HepG2 (cell line): ENCODE data around the gene CFAP43. TPM values are rescaled to one million over a fixed set of nuclear protein-coding genes. Genes with fewer than 3 reads are reported as not detected.

ENCODE experiments used
- CHD4 ChIP-seq: fragments of 200-600 bp; sonication (generic); IDR thresholded peaks from 2 replicates; pipeline ENCODE4 v1.7.0; 2017; ENCODE audit warnings: mild to moderate bottlenecking, low read length, borderline replicate concordance
- EED ChIP-seq: sonication (generic); formaldehyde crosslinking; IDR thresholded peaks from 2 replicates; pipeline ENCODE4 v1.5.0; 2020; ENCODE audit warnings: mild to moderate bottlenecking, missing genetic modification reagents
- GFI1 ChIP-seq: sonication (generic); formaldehyde crosslinking; IDR thresholded peaks from 2 replicates; pipeline ENCODE4 v1.5.0; 2020; ENCODE audit warnings: missing genetic modification reagents, mild to moderate bottlenecking, borderline replicate concordance
- KDM1A ChIP-seq: IDR thresholded peaks from 2 replicates; pipeline ENCODE4 v1.6.1; 2016; ENCODE audit warnings: missing compliant biosample characterization
- KMT2B ChIP-seq: IDR thresholded peaks from 2 replicates; pipeline ENCODE4 v1.6.1; 2016; ENCODE audit warnings: missing genetic modification reagents, missing compliant biosample characterization
- SKI ChIP-seq: fragments of 450-650 bp; IDR thresholded peaks from one replicate; pipeline ENCODE4 v1.6.1; 2018; ENCODE audit warnings: mild to moderate bottlenecking; ENCODE audit not compliant: partially characterized antibody
- SMARCE1 ChIP-seq: fragments of 450-650 bp; IDR thresholded peaks from 2 replicates; pipeline ENCODE4 v1.6.1; 2017; ENCODE audit warnings: borderline replicate concordance
- XBP1 ChIP-seq: sonication (generic); formaldehyde crosslinking; IDR thresholded peaks from 2 replicates; pipeline ENCODE4 v1.5.0; 2020; ENCODE audit warnings: missing genetic modification reagents
- ZEB1 ChIP-seq: IDR thresholded peaks from 2 replicates; pipeline ENCODE4 v1.6.1; 2012; ENCODE audit warnings: mild to moderate bottlenecking, low read depth, inconsistent platforms; ENCODE audit not compliant: insufficient replicate concordance
- ZFP41 ChIP-seq: sonication (generic); formaldehyde crosslinking; IDR thresholded peaks from 2 replicates; pipeline ENCODE4 v1.4.0; 2020; ENCODE audit warnings: mild to moderate bottlenecking, missing genetic modification reagents, borderline replicate concordance
- ZNF207 ChIP-seq: fragments of 450-650 bp; IDR thresholded peaks from 2 replicates; pipeline ENCODE4 v1.6.1; 2016; ENCODE audit warnings: antibody characterized with exemption, borderline replicate concordance
- ZNF354B ChIP-seq: sonication (generic); formaldehyde crosslinking; IDR thresholded peaks from 2 replicates; pipeline ENCODE4 v1.8.0; 2022; ENCODE audit warnings: mild to moderate bottlenecking, missing genetic modification reagents
- ZNF432 ChIP-seq: sonication (generic); formaldehyde crosslinking; IDR thresholded peaks from 2 replicates; pipeline ENCODE4 v1.5.0; 2020; ENCODE audit warnings: missing genetic modification reagents, mild to moderate bottlenecking, borderline replicate concordance
- ZNF460 ChIP-seq: sonication (generic); formaldehyde crosslinking; IDR thresholded peaks from 2 replicates; pipeline ENCODE4 v1.5.1; 2020; ENCODE audit warnings: missing genetic modification reagents, mild to moderate bottlenecking, borderline replicate concordance
- ZNF607 ChIP-seq: sonication (generic); formaldehyde crosslinking; IDR thresholded peaks from 2 replicates; pipeline ENCODE4 v1.5.1; 2020; ENCODE audit warnings: missing genetic modification reagents, mild to moderate bottlenecking, borderline replicate concordance
- ZNF660 ChIP-seq: sonication (generic); formaldehyde crosslinking; IDR thresholded peaks from 2 replicates; pipeline ENCODE4 v1.5.1; 2020; ENCODE audit warnings: mild to moderate bottlenecking, low read depth, missing genetic modification reagents, borderline replicate concordance
- ZSCAN20 ChIP-seq: sonication (generic); formaldehyde crosslinking; IDR thresholded peaks from 2 replicates; pipeline ENCODE4 v1.4.0; 2020; ENCODE audit warnings: missing genetic modification reagents, mild to moderate bottlenecking, borderline replicate concordance
- polyA plus RNA-seq, 8 experiments: library from polyadenylated mRNA; depleted of rRNA in 3 of 8; stranded (reverse) in 7 of 8; unstranded in 1 of 8; fragments of >200 nt; fragmentation: Illumina TruSeq in 4 of 8; extraction: Trizol in 4 of 8; gene quantifications; 2 replicates each; pipeline versions ENCODE4 v1.2.1 to v1.2.3, GENCODE V29; 2011 to 2016; ENCODE audit warnings: low read depth in 4 of 8, missing spikeins in 1 of 8, mixed read lengths in 1 of 8; ENCODE audit not compliant: insufficient read depth in 1 of 8
- total RNA-seq, 5 experiments: library from RNA; depleted of rRNA; stranded (reverse); fragments of >200 nt; fragmentation: Illumina TruSeq; extraction: Trizol; gene quantifications; 2 replicates each; pipeline ENCODE4 v1.2.3, GENCODE V29; 2016; ENCODE audit warnings: low read depth in 1 of 5
- TF ChIP-seq, protein P1 (sequence below): sonication (generic); IDR thresholded peaks from 2 replicates; pipeline ENCODE4 v1.6.1; 2016; ENCODE audit warnings: low read depth, borderline replicate concordance
- TF ChIP-seq, protein P2 (sequence below): sonication (generic); formaldehyde crosslinking; IDR thresholded peaks from 2 replicates; pipeline ENCODE4 v1.4.0; 2020; ENCODE audit warnings: mild to moderate bottlenecking, missing genetic modification reagents
- TF ChIP-seq, protein P3 (sequence below): sonication (generic); formaldehyde crosslinking; IDR thresholded peaks from 2 replicates; pipeline ENCODE4 v1.5.0; 2020; ENCODE audit warnings: mild to moderate bottlenecking, missing genetic modification reagents
- TF ChIP-seq, protein P4 (sequence below): IDR thresholded peaks from 2 replicates; pipeline ENCODE4 v1.6.1; 2016; ENCODE audit warnings: missing compliant biosample characterization, missing genetic modification reagents, borderline replicate concordance
- TF ChIP-seq, protein P5 (sequence below): IDR thresholded peaks from 2 replicates; pipeline ENCODE4 v1.6.1; 2016; ENCODE audit warnings: low read depth, missing genetic modification reagents, missing compliant biosample characterization

Gene CFAP43
- total and polyA plus RNA-seq, 2 of the 13 experiments (the other 11 are each of a cell fraction or from before 2014, with no cell fraction given) = 0.24 to 0.38 TPM

DNA sequence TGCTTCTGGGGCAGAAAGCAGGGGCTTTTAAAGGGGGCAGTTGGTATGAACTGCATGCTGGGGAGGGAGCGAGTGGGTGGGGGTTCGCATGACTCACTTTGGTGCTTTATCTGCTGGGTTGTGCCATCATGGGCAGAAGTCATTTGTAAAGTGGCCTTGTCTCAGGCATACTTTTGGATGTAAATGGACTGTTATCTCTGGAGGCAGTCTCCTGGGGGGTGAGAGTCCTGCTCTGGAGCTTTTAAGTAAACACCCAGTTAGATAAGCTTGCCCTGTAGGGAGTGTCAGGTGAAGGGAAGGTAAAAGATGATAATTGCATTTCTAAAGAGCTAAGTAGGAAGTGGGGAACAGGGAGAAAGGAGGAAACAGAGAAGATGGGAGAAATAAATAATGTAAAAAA is 20.9 kb upstream of the CFAP43 start (continued):
- TF ChIP-seq, protein P1, sequence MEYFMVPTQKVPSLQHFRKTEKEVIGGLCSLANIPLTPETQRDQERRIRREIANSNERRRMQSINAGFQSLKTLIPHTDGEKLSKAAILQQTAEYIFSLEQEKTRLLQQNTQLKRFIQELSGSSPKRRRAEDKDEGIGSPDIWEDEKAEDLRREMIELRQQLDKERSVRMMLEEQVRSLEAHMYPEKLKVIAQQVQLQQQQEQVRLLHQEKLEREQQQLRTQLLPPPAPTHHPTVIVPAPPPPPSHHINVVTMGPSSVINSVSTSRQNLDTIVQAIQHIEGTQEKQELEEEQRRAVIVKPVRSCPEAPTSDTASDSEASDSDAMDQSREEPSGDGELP = peak; percentile 58; the same call in 1 of the 2 replicates
- no peak for TF ChIP-seq SMARCE1
- TF ChIP-seq, protein P2, sequence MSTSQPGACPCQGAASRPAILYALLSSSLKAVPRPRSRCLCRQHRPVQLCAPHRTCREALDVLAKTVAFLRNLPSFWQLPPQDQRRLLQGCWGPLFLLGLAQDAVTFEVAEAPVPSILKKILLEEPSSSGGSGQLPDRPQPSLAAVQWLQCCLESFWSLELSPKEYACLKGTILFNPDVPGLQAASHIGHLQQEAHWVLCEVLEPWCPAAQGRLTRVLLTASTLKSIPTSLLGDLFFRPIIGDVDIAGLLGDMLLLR (CRISPR knock-in tag) = no peak
- peak; percentile 46; the same call in 1 of the 2 replicates for TF ChIP-seq ZNF607 (CRISPR knock-in tag)
- TF ChIP-seq XBP1 (CRISPR knock-in tag) = no peak
- no peak for TF ChIP-seq ZNF660 (CRISPR knock-in tag)
- TF ChIP-seq ZFP41 (CRISPR knock-in tag) = no peak
- no peak for TF ChIP-seq ZNF432 (CRISPR knock-in tag)
- TF ChIP-seq ZEB1 = peak; percentile 94
- TF ChIP-seq, protein P3, sequence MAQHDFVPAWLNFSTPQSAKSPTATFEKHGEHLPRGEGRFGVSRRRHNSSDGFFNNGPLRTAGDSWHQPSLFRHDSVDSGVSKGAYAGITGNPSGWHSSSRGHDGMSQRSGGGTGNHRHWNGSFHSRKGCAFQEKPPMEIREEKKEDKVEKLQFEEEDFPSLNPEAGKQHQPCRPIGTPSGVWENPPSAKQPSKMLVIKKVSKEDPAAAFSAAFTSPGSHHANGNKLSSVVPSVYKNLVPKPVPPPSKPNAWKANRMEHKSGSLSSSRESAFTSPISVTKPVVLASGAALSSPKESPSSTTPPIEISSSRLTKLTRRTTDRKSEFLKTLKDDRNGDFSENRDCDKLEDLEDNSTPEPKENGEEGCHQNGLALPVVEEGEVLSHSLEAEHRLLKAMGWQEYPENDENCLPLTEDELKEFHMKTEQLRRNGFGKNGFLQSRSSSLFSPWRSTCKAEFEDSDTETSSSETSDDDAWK = no peak
- TF ChIP-seq ZNF460 (CRISPR knock-in tag) = no peak
- peak; percentile 30; the same call in 1 of the 2 replicates for TF ChIP-seq KDM1A
- TF ChIP-seq GFI1 (CRISPR knock-in tag) = peak; percentile 75; the same call in 1 of the 2 replicates
- no peak for TF ChIP-seq EED (CRISPR knock-in tag)
- TF ChIP-seq ZNF354B (CRISPR knock-in tag) = no peak
- TF ChIP-seq KMT2B = no peak
- TF ChIP-seq, protein P4, sequence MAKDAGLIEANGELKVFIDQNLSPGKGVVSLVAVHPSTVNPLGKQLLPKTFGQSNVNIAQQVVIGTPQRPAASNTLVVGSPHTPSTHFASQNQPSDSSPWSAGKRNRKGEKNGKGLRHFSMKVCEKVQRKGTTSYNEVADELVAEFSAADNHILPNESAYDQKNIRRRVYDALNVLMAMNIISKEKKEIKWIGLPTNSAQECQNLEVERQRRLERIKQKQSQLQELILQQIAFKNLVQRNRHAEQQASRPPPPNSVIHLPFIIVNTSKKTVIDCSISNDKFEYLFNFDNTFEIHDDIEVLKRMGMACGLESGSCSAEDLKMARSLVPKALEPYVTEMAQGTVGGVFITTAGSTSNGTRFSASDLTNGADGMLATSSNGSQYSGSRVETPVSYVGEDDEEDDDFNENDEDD = peak; percentile 24; the same call in 1 of the 2 replicates
- no peak for TF ChIP-seq ZSCAN20
- TF ChIP-seq, protein P5, sequence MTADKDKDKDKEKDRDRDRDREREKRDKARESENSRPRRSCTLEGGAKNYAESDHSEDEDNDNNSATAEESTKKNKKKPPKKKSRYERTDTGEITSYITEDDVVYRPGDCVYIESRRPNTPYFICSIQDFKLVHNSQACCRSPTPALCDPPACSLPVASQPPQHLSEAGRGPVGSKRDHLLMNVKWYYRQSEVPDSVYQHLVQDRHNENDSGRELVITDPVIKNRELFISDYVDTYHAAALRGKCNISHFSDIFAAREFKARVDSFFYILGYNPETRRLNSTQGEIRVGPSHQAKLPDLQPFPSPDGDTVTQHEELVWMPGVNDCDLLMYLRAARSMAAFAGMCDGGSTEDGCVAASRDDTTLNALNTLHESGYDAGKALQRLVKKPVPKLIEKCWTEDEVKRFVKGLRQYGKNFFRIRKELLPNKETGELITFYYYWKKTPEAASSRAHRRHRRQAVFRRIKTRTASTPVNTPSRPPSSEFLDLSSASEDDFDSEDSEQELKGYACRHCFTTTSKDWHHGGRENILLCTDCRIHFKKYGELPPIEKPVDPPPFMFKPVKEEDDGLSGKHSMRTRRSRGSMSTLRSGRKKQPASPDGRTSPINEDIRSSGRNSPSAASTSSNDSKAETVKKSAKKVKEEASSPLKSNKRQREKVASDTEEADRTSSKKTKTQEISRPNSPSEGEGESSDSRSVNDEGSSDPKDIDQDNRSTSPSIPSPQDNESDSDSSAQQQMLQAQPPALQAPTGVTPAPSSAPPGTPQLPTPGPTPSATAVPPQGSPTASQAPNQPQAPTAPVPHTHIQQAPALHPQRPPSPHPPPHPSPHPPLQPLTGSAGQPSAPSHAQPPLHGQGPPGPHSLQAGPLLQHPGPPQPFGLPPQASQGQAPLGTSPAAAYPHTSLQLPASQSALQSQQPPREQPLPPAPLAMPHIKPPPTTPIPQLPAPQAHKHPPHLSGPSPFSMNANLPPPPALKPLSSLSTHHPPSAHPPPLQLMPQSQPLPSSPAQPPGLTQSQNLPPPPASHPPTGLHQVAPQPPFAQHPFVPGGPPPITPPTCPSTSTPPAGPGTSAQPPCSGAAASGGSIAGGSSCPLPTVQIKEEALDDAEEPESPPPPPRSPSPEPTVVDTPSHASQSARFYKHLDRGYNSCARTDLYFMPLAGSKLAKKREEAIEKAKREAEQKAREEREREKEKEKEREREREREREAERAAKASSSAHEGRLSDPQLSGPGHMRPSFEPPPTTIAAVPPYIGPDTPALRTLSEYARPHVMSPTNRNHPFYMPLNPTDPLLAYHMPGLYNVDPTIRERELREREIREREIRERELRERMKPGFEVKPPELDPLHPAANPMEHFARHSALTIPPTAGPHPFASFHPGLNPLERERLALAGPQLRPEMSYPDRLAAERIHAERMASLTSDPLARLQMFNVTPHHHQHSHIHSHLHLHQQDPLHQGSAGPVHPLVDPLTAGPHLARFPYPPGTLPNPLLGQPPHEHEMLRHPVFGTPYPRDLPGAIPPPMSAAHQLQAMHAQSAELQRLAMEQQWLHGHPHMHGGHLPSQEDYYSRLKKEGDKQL (CRISPR knock-in tag) = peak; percentile 81
- no peak; the same call in 1 of the 2 replicates for TF ChIP-seq CHD4
- peak; percentile 83 for TF ChIP-seq SKI
- no peak for TF ChIP-seq ZNF207
